NCI-H1105 (cell line): ENCODE results near the gene SLC8A2.
"Not testable (repeated sequence)": the region's sequence is repeated elsewhere in the genome, so short reads cannot be mapped to it uniquely, and the experiment has no call there.

ENCODE experiments used
- DNase-seq: peaks from one replicate; lab custom pipeline; 2025; lab: John Stamatoyannopoulos, UW

The SLC8A2 gene

DNA sequence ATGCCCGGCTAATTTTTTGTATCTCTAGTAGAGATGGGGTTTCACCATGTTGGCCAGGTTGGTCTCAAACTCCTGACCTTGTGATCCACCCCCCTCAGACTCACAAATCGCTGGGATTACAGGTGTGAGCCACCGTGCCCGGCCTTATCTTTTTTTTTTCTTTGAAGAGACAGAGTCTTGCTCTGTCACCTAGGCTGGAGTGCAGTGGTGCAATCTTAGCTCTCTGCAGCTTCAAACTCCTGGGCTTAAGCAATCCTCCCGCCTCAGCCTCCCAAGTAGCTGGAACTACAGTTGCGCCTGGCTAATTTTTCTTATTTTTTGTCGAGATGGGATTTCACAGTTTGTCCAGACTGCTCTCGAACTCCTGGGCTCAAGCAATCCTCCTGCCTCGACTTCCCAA is 60.0 kb downstream of the SLC8A2 start:
- DNase-seq: not testable (repeated sequence)

- no peak for DNase-seq
Measured at GRCh38 chr19:47411101-47411500, 60.6 kb downstream of the SLC8A2 start.

GRCh38 chr19:47408156-47408938 is 63.3 kb downstream of the SLC8A2 start:
- DNase-seq: no peak

DNA sequence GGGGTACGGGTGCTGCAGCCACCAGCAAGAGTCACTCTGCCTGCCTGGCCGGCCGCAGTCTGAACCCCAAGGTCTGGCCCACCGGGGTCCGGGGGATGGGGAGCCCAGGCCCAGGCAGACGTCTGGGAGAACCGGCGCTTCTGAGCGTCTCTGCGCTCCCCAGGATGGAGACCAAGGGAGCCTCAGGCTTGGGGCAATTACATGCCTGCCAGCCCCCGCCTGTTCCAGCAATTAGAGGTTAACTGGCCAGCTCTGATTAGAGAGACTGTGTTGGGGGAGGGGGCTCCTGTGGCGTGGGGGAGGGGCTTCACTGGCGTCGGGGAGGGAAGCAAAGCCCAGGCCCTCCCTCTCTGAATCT is 64.3 kb downstream of the SLC8A2 start:
- no peak for DNase-seq

DNA sequence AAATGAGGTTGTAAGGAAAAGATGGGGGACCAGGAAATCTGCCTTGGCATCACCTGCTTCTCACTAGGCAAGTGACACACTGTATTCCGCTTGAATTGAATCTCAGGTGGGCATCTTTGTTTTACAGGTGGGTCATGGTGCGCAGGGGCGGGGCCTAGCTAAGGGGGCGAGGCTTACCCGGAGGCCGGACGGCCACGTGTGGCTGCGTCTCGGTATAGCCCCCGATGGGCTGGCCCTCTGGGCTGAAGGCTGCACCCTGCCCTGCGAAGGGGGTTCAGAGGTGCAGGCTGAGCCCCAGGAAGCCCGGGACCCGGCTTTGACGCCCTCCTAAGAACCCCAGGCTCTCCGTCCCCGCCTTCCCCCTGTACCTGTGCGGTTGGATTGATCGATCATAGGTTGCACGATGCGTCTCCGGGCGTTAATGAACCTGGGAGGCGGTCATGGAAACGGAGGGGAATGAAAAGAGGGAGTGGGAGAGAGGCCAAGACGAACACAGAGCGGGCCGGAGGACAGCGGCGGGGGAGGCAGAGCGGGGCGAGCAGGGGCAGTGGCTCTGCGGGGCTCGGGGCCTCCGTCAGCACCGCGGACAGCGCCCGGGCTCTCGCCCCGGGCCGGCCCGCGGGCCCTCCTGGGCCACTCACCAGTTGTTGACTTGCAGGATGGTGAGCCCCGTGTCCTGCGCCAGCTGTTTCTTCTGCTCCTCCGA is 64.8 kb downstream of the SLC8A2 start:
- no peak for DNase-seq

GRCh38 chr19:47405854-47406417 is 65.8 kb downstream of the SLC8A2 start:
- no peak for DNase-seq

GRCh38 chr19:47405197-47405550 is 66.5 kb downstream of the SLC8A2 start:
- no peak for DNase-seq

DNA sequence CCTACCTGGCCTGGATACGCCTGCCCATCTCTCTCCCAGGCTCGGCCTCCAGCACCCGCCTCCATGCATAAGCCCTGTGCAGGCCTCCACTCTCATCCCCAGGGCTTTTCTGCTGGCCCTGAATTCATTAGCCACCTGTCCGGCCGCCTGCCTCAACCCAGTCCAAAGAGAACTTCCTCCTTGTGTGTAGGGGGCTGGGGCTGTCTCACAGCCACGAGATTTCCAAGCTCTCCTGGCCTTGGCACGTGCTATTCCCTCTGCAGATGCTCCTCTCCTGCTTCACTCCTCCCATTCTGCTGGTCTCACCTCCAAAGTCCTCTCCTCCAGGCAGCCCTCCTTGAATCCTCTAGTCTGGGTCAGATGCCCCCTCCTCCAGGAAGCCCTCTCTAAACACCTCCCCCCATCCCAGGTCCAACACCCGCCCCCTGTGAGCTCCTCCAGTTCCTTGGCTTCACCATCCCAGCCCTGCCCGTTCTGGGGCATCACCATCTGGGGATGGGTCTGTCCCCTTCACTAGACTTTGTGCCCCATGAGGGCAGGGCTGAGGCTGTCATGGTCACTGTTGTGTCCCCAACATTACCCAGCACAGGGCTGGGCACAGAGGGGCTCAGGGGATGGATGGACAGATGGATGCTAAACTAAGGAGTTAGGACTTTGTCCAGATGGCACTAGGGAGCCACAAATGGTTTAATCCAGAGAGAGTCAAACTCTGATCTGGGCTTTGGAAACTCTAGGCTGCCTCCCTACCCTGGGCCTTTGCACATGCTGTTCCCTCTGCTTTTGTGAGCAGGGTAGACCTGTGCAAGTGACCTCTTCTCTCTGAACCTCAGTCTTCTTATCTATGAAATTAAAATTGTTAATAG is 67.1 kb downstream of the SLC8A2 start:
- no peak for DNase-seq

DNA sequence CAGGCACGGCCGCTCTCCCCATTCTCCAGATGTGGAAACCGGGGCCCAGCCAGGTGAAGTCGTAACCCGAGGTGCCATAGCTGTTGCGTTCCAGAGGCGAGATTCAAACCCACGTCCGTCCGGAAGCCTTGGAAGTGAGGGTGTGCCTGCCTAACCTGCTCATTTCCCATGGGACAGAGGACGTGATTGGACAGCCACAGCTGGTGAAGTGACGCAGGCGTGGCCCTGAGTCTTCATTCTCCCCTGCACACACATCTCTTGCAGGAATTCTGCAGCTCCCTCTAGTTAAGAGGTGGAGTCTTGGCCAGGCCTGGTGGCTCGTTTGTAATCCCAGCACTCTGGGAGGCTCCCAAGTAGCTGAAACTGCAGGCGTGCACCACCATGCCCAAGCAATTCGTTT is 69.2 kb downstream of the SLC8A2 start:
- DNase-seq: no peak

DNA sequence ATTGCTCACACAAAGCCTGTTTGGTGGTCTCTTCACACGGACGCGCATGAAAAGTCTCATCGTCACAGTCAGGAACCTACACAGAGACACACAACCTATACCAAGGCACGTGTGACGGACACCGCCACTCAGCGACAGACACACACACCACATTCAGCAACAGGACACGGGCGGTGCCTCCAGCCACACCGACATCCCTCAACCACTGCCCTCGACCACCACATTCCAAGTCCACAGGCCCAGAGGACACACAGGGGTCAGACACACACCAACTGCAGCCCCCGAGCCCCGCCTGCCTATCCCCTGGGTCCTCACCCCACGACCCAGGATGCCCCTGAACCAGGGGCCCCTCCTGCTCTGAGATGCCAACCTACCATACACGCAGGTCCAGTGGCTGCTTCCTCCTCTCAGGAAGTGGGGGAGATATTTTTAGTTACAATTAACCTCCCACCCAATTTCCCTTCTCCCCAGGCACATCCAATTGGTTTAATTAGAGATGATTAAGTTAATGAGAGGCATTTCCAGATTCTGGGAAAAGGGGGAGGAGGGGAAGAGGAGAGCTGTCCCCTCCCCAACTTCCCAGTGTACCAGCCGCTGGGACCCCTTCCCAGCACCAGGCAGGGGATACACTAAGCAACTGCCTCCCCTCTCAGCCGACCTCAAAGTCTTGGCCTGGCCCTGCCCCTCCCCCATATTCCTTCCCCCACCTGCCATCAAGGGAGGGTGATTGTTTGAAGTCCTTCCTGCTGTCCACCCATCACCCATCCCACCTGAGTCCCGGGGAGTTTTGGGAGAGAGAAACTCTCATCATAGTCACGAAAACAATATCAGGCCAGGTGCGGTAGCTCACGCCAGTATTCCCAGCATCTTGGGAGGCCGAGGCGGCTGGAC is 72.7 kb downstream of the SLC8A2 start:
- DNase-seq: no peak

DNA sequence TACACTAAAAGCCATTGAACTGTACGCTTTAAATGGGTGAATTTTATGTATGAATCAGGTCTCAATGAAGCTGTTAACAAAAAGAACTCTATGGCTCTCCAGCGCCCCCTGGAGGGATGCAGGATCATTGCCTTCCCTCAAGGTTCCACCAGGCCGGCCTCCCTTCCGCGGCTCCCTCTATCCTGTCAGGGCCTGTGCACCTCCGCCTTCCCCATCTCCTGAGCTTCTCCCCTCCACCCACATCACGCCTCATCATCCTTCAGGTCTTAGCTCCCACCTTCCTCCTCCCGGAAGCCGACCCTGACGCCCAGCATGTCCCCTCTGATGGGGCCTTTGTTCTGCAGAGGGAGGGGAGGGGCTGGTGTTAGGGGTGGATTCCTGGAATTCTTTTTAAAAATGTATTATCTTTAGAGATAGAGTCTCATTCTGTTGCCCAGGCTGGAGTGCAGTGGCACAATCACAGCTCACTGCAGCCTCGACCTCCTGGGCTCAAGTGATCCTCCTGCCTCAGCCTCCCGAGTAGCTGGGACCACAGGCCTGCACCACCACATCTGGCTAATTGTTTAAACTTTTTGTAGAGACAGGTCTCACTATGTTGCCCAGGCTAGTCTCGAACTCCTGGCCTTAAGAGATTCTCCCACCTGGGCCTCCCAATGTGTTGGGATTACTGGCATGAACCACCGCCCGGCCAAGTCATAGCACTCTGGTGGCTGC is 80.0 kb downstream of the SLC8A2 start:
- DNase-seq: peak; percentile 56

- no peak for DNase-seq
Measured at GRCh38 chr19:47390533-47391488, 80.9 kb downstream of the SLC8A2 start.

DNA sequence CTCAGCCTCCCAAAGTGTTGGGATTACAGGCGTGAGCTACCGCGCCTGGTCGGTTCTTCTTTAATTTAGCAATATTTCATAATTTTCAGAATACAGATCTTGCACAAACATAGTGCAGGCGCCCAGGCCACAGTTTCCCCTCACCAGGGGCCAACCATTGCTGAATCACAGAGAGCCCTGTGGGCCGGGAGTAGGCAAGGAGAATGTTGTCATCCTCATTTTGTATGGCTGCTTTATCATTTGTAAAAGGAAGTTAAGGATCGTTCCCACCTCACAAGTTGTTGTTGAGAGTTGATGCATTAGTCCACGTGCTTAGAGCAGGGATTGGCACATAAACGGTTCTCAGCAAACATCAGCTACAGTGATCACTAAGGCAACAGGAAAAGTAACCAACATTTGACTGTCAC is 82.5 kb downstream of the SLC8A2 start:
- DNase-seq: no peak

- not testable (repeated sequence) for DNase-seq
Measured at GRCh38 chr19:47388721-47389120, 83.0 kb downstream of the SLC8A2 start.

- not testable (repeated sequence) for DNase-seq
Measured at GRCh38 chr19:47387623-47388022, 84.1 kb downstream of the SLC8A2 start.

DNA sequence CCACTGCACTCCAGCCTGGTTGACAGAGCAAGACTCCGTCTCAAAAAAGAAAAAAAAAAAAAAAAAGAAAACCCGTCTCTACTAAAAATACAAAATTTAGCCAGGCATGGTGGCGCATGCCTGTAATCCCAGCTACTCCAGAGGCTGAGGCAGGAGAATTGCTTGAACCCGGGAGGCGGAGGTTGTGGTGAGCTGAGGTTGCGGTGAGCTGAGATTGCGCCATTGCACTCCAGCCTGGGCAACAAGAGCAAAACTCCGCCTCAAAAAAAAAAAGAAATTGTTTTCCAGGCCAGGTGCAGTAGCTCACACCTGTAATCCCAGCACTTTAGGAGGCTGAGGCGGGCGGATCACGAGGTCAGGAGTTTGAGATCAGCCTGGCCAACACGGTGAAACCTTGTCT is 85.1 kb downstream of the SLC8A2 start:
- DNase-seq: not testable (repeated sequence)

DNA sequence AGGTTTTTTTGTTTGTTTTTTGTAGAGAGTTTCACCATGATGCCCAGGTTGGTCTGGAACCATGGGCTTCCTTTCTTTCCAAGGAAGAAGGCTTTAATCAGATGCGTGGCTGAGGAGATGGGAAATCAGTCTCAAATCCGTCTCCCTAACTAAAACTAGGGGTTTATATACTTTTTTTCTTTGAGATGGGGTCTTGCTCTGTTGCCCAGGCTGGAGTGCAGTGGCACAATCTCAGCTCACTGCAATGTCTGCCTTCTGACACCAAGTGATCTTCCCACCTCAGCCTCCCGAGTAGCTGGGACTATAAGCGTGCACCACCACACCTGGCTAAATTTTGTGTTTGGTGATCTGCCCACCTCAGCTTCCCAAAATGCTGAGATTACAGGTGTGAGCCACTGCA is 87.2 kb downstream of the SLC8A2 start:
- not testable (repeated sequence) for DNase-seq

GRCh38 chr19:47383890-47384289 is 87.8 kb downstream of the SLC8A2 start:
- DNase-seq: not testable (repeated sequence)

GRCh38 chr19:47381653-47382279 is 89.9 kb downstream of the SLC8A2 start:
- DNase-seq: no peak
